NCI-H2196 treated with DMSO at 0.1 percent for 48 hours (cell line): ENCODE results near the gene TFEB.

Experiments
- DNase-seq: peaks from one replicate; lab custom pipeline; 2025; ENCODE audit not compliant: unreplicated experiment; lab: John Stamatoyannopoulos, UW

Gene TFEB

DNA sequence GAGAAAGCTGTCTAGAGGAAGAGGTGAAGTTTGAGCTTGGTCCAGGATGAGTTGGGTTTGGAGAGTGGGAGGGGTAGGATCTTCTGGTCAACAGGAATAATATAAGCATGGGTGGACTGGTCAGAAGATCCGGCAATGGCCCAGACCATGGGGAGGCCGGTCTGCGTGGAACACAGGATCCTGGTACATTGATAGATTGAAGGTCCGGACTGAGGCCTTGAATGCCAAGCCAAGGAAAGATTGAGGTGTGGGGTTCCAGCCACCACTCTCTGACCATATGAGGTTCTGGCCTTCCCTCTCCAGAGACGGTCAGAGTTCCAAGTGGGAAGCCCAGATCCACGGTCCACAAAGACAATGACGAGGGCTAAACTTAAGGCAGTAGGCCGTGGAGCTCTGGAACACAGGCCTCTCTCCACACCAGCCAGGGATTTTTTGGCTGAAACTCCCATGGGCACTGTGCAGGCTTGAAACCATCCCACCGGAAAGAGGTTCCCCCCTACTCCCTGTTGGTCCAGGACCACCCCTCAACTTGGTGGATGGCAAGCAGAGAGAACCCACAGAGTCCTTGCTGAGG, 94.0 kb downstream of the TFEB start:
- no peak for DNase-seq

DNA sequence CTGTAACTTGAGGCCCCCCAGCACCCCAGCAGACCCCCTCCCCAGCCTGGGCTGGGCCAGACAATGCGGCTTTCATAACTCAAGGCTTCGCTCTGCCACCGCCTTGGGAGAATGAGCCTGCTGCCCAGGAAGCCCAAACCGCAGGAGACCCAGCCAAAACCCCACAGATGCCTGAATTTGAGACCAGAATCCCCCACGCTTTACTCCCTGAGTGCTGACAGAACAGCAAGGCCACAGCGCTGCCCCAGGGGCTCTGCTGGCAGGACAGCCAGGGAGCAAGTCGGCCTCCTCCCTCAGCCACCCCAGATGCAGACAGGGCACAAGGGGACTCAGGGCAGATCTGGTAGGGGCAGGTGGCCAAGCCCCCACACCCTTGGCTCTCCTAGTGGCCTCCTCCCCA, 95.0 kb downstream of the TFEB start:
- DNase-seq = no peak

DNA sequence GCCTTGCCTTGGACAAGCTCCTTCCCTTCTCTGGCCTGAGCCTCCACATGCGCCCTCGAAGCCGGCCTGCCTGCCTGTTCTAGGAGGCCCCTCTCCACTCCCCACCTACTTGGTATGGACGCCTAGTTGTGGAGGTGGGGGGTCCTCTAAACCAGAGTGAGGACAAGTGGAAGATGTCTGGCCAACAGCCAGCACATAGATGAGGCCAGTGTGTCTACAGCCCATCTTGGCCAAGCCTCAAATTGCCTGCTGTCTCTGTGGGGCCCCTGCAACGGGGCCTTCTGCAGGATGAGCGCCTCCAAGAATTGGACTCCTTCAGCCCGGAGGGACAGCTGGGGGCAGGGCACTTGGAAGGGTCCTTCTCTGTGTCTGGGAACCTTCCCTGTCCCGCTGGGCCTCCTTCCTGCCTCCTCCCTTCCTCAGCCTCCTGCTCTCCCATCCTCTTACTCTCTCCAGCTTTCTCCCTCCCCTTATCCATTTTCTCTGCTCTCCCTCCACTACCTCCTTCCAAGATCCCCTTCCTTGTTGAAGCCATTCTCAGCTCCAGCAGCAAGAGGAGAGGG, 95.5 kb downstream of the TFEB start:
- no peak for DNase-seq

DNA sequence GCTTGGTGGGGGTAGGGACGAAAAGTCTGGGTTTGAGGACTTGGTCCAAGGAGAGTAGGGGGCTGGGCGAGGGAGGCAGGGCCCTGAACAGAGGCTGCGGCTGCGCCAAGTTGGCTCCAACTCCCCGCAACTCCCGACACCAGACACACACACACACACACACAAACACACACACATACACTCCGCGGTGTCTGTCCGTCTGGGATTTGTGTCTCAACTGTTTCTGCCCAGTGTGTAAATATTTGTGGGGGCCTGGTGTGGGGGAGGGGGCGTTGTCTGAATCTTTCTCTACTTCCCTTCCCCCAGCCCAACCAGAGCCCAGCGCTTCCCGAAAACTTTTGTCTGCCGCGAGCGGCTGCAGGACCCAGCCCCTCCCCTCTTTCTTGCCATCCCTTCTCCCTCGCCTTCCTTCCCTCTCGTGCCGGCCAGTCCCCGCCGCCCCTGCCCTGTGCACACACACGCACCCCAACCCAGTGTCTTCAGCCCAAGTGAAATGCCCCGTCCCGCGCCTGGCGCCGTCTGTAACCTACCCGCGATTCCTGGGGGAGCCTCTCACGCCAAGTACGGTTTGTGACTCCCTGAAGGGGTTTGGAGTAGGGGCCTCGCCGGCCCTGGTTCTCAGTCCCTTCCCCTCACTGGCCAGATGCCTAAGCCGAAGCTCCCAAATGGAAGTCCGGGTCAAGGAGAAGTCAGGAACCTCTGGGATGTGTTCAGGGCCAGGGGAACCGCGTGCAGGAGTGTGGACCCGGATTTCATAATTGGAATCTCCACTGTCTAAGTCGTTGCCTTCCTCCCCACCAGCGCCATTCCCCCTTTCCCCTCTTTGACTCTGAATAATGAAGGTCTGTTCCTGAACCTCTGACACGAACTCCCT, 96.2 kb downstream of the TFEB start:
- DNase-seq = no peak

DNA sequence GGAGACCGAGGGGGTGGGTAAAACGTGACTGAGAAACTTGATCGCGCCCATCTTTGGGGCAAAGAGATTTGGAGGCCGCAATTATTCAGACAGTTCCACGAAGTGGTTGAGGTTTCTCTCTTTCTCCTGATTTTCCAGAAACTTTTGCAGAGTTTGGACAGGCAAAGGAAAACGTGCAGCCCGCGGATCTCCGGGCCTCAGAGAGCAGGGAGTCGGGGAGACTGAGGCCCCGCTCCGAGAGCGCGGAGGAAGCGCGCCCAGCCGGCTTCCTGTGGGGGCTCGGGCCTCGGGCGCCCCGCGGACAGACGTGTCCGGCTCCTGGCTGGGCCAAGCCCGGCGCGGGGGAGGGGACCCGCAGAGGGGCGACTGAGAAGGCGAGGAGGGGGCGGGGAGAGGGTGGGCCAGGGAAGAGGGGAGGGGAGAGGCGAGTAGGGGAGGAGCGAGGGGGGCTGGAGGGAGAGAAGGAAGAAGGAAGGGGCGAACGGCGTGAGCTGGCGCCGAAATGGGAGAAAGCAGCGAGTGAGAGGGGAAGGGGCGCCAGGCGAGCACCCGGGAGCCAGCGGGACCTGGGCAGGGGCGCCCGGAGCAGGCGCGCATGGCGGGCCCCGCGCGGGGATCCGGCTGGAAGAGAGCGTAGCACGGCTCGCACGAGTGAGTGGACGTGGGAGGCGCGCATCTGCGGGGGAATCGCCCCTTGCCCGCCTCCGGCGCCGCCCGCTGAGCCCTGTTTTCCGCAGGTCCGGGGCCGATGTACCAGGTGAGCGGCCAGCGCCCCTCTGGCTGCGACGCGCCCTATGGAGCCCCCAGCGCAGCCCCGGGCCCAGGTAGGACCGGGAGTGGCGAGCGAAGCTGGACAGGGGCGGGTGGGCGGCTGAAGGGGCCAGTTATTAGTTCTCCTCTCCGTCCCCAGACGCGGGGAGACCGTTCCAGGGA, 97.1 kb downstream of the TFEB start, which contains the start of gene MDFI:
Gene MDFI (plus strand): TSS at position 467 of the 933 bp plus-strand sequence. CDS start 282 bp downstream, at position 749.
- DNase-seq = no peak

DNA sequence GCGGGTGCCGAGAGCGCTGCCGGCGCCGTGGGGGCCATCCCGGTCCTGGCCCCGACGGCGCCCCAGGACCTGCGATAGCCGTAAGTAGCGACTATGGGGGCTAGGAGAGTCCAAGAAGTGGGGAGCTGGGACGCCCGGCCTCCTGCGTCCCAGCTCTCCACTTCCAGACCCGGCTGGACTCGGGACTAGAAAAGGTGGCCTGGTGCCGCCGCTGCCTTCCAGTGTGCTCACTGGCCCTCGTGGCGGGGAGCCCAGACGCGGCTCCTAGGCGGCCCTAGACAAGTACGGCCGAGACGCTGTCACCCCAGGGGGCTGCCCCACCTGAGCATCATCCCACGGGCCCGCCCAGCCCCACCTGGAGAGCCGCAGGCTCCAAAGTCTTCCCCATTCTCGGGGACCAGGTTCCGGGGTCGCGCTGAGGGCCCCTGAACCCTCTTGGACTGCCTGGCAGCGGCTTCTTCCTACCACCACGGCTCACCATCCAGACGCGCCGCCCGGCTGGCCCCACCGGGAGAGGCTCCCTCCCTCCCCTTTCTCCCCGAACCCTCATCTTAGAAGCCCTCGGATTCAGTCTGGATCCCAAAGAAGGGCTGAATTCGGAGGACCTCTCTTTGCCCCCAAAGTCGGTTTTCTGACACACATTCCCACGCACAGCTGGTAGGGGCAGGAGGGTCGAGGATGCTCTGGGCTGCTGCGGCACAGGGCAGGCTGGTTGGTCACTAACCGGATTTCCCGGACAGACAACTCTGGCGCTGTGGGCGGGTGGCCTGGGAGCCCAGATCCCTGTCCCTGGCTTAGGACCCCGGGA, 98.0 kb downstream of the TFEB start:
- DNase-seq = no peak

DNA sequence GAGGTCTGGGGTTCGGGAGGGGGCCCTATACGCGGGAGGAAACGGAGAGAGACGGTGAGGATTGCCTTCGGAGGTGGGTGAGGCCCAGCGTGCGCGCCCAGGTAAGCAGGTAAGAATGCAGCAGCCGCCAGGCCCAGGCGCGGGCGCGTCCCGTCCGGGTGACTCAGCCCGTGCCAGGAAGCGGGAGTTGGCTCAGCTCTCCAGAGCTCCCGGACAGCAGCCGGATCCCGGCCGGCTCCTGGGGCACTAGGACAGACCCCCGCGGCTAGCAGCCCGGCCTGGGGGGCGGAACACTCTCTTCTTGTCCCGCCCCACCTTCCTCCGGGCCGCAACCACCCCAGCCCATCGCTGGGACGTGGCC, 98.6 kb downstream of the TFEB start:
- DNase-seq = no peak

DNA sequence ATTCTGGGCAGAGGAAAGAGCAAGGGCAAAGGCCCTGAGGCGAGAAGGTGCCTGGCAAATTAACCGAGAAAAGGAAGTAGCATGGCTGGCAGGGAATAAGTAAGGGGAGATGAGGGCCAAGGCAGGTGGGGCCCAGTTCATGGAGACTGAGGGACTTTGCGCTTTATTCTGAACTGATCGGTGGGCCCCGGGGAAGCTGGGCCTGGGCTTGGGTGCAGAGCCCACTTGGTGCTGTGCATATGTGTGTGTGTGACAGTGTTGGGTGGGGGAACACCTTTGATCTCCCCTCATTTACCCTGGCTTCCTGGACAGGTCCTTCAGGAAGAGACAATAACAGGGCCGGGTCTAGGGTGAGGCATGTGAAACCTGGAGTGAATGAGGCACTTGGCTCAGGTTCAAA, 100.0 kb downstream of the TFEB start:
- no peak for DNase-seq

DNA sequence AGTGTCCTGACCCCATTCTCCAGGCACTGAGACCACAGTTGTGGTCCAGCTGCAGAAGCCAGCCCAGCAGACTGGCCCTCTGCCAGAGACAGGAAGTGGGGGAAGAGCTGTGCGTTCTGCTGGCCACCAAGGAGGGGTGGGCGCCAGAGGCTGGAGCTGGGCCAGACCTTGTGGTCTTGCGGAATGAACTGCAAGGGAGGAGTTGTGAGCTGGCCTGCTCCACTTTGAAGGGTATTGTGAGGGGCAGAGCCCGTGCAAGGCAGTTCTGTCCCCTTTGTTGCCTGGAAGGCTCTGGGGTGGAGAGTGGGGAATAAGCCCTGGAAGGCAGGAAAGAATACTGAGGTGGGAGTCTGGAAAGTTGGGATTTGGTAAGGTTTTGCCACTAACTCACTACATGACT, 100.8 kb downstream of the TFEB start:
- DNase-seq = no peak
